Measurements from ENCODE around the gene PROSER1.
"Not testable (repeated sequence)": the region's sequence is repeated elsewhere in the genome, so short reads cannot be mapped to it uniquely, and the experiment has no call there.

The PROSER1 gene

DNA sequence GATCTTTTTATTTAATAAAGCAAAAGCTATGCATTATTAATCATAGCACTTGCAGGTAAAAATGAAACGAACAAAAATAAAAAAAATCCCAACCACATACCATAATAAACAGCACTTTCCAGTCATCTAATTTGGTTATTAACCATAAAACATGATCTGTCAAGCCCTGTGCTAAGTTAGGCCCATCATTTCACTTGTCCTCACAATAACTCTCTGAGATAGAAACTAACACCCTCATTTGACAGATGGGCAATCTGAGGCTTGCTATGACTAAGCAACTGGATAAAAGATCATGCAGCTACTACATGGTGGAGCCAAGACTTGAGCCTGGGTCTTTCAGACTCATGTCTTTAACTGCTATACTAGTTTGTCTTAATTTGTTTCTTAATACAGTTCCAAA lies 21.8 kb downstream of the PROSER1 start:
- H3K9ac ChIP-seq (ENCODE audit: low read depth, low read length, poor library complexity) = no peak overlapping the region
- no peak overlapping the region for H3K4me3 ChIP-seq (ENCODE audit: low read length in 2 of 2)
- no peak overlapping the region for H2BK5ac ChIP-seq (ENCODE audit: low read length)
- H2AFZ ChIP-seq (ENCODE audit: low read length) = no peak overlapping the region
- no peak overlapping the region for H2BK120ac ChIP-seq (ENCODE audit: low read depth, low read length)
- H3K9me3 ChIP-seq (replicated peaks in 1 of 2; ENCODE audit: control insufficient read depth in 2 of 2, insufficient read depth in 1 of 2, low read depth in 1 of 2, low read length in 2 of 2) = no peaks in the 10 kb centered on the region
- no peak overlapping the region for H2BK15ac ChIP-seq (ENCODE audit: low read length)
- no peak overlapping the region for H3K4ac ChIP-seq (ENCODE audit: low read length)
- H2AK5ac ChIP-seq (ENCODE audit: low read depth, low read length) = no peak overlapping the region
- DNase-seq (ENCODE audit: low spot score) = no peak
- peaks cover 0 to 1% of the 10 kb centered on the region in 2 donors for H3K4me1 ChIP-seq (ENCODE audit: control insufficient read depth in 2 of 2, insufficient read depth in 1 of 2, low read depth in 1 of 2, low read length in 2 of 2)
- no peak overlapping the region for H3K23ac ChIP-seq (ENCODE audit: low read depth, low read length, poor library complexity)
- no peak overlapping the region for H4K8ac ChIP-seq (ENCODE audit: low read depth, low read length)
- H3K79me1 ChIP-seq (ENCODE audit: low read depth, low read length) = no peaks in the 10 kb centered on the region
- no peak overlapping the region for H3K18ac ChIP-seq (ENCODE audit: low read length)
- no peak overlapping the region for H3K4me2 ChIP-seq (ENCODE audit: insufficient read depth, low read length, poor library complexity, severe bottlenecking)
- H3K14ac ChIP-seq (ENCODE audit: low read length) = no peak overlapping the region
- peaks cover 32 to 99% of the 10 kb centered on the region in 2 donors for H3K36me3 ChIP-seq (replicated peaks in 1 of 2; ENCODE audit: control insufficient read depth in 2 of 2, insufficient read depth in 2 of 2, low read length in 2 of 2)
- H2BK12ac ChIP-seq (ENCODE audit: low read length) = no peak overlapping the region
- H4K91ac ChIP-seq (ENCODE audit: low read depth, low read length, poor library complexity) = no peak overlapping the region
- WGBS, 2 donors (ENCODE audit: extremely low coverage in 2 of 2, insufficient read length in 2 of 2, insufficient replicate concordance in 1 of 2) = no CpG with 5 or more reads among the region's 1 CpG
- no peaks in the 10 kb centered on the region for H3K27me3 ChIP-seq (ENCODE audit: control insufficient read depth in 3 of 3, insufficient read depth in 3 of 3, low read depth in 1 of 3, low read length in 3 of 3)
- H3K27ac ChIP-seq (replicated peaks; ENCODE audit: low read length) = no peak overlapping the region

DNA sequence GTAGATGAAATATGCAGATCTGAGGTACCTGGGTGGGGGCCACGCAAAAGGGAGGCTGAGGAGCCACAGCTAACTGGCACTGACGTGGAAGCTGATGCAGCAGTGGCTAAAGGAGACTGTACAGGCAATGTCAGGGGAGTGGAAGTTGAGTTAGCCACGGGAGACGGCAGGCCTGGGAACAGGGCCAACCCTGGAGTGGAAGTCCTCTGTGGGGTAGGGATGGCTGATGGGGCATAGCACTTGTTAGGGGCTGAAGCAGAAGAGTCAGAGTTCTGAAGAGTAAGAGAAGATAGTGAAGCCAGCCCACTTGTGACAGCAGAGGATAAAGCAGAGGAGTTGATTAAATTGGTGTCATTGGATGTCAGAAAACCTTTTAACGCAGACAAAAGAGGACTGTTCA lies 24.4 kb downstream of the PROSER1 start:
- H2BK15ac ChIP-seq (ENCODE audit: low read length) = no peak overlapping the region
- no peak for DNase-seq (ENCODE audit: low spot score)
- H3K27me3 ChIP-seq (ENCODE audit: control insufficient read depth in 3 of 3, insufficient read depth in 3 of 3, low read depth in 1 of 3, low read length in 3 of 3) = no peaks in the 10 kb centered on the region
- H3K36me3 ChIP-seq (replicated peaks in 1 of 2; ENCODE audit: control insufficient read depth in 2 of 2, insufficient read depth in 2 of 2, low read length in 2 of 2) = peaks cover 30 to 100% of the 10 kb centered on the region in 2 donors
- no peak overlapping the region for H2AFZ ChIP-seq (ENCODE audit: low read length)
- no peak overlapping the region for H2AK5ac ChIP-seq (ENCODE audit: low read depth, low read length)
- H2BK12ac ChIP-seq (ENCODE audit: low read length) = no peak overlapping the region
- H4K91ac ChIP-seq (ENCODE audit: low read depth, low read length, poor library complexity) = no peak overlapping the region
- H3K4ac ChIP-seq (ENCODE audit: low read length) = no peak overlapping the region
- no peak overlapping the region for H3K9ac ChIP-seq (ENCODE audit: low read depth, low read length, poor library complexity)
- H2BK5ac ChIP-seq (ENCODE audit: low read length) = no peak overlapping the region
- H4K8ac ChIP-seq (ENCODE audit: low read depth, low read length) = no peak overlapping the region
- H3K4me1 ChIP-seq (ENCODE audit: control insufficient read depth in 2 of 2, insufficient read depth in 1 of 2, low read depth in 1 of 2, low read length in 2 of 2) = peaks cover 0 to 1% of the 10 kb centered on the region in 2 donors
- no peak overlapping the region for H3K4me2 ChIP-seq (ENCODE audit: insufficient read depth, low read length, poor library complexity, severe bottlenecking)
- no peak overlapping the region for H2BK120ac ChIP-seq (ENCODE audit: low read depth, low read length)
- no peak overlapping the region for H3K18ac ChIP-seq (ENCODE audit: low read length)
- H3K23ac ChIP-seq (ENCODE audit: low read depth, low read length, poor library complexity) = no peak overlapping the region
- H3K27ac ChIP-seq (replicated peaks; ENCODE audit: low read length) = no peak overlapping the region
- no peak overlapping the region for H3K14ac ChIP-seq (ENCODE audit: low read length)
- WGBS, 2 donors (ENCODE audit: extremely low coverage in 2 of 2, insufficient read length in 2 of 2, insufficient replicate concordance in 1 of 2) = no CpG with 5 or more reads among the region's 5 CpGs
- no peak overlapping the region for H3K4me3 ChIP-seq (ENCODE audit: low read length in 2 of 2)
- H3K9me3 ChIP-seq (replicated peaks in 1 of 2; ENCODE audit: control insufficient read depth in 2 of 2, insufficient read depth in 1 of 2, low read depth in 1 of 2, low read length in 2 of 2) = no peaks in the 10 kb centered on the region
- no peaks in the 10 kb centered on the region for H3K79me1 ChIP-seq (ENCODE audit: low read depth, low read length)

- H3K36me3 ChIP-seq (replicated peaks in 1 of 2; ENCODE audit: control insufficient read depth in 2 of 2, insufficient read depth in 2 of 2, low read length in 2 of 2) = peaks cover 28 to 100% of the 10 kb centered on the region in 2 donors
- no peak overlapping the region for H4K8ac ChIP-seq (ENCODE audit: low read depth, low read length)
- H3K4me2 ChIP-seq (ENCODE audit: insufficient read depth, low read length, poor library complexity, severe bottlenecking) = no peak overlapping the region
- H3K27me3 ChIP-seq (ENCODE audit: control insufficient read depth in 3 of 3, insufficient read depth in 3 of 3, low read depth in 1 of 3, low read length in 3 of 3) = no peaks in the 10 kb centered on the region
- no peak overlapping the region for H2BK120ac ChIP-seq (ENCODE audit: low read depth, low read length)
- H3K9ac ChIP-seq (ENCODE audit: low read depth, low read length, poor library complexity) = no peak overlapping the region
- H3K4ac ChIP-seq (ENCODE audit: low read length) = no peak overlapping the region
- no peak overlapping the region for H3K14ac ChIP-seq (ENCODE audit: low read length)
- no peak overlapping the region for H2BK15ac ChIP-seq (ENCODE audit: low read length)
- no peak overlapping the region for H2AFZ ChIP-seq (ENCODE audit: low read length)
- H3K23ac ChIP-seq (ENCODE audit: low read depth, low read length, poor library complexity) = no peak overlapping the region
- no peaks in the 10 kb centered on the region for H3K4me1 ChIP-seq (ENCODE audit: control insufficient read depth in 2 of 2, insufficient read depth in 1 of 2, low read depth in 1 of 2, low read length in 2 of 2)
- no peak overlapping the region for H3K18ac ChIP-seq (ENCODE audit: low read length)
- no peaks in the 10 kb centered on the region for H3K79me1 ChIP-seq (ENCODE audit: low read depth, low read length)
- no CpG with 5 or more reads among the region's 7 CpGs for WGBS, 2 donors (ENCODE audit: extremely low coverage in 2 of 2, insufficient read length in 2 of 2, insufficient replicate concordance in 1 of 2)
- no peak overlapping the region for H2BK5ac ChIP-seq (ENCODE audit: low read length)
- no peak overlapping the region for H2AK5ac ChIP-seq (ENCODE audit: low read depth, low read length)
- H3K4me3 ChIP-seq (ENCODE audit: low read length in 2 of 2) = no peak overlapping the region
- no peak overlapping the region for H2BK12ac ChIP-seq (ENCODE audit: low read length)
- DNase-seq (ENCODE audit: low spot score) = no peak
- H3K9me3 ChIP-seq (replicated peaks in 1 of 2; ENCODE audit: control insufficient read depth in 2 of 2, insufficient read depth in 1 of 2, low read depth in 1 of 2, low read length in 2 of 2) = no peaks in the 10 kb centered on the region
- H4K91ac ChIP-seq (ENCODE audit: low read depth, low read length, poor library complexity) = no peak overlapping the region
- H3K27ac ChIP-seq (replicated peaks; ENCODE audit: low read length) = no peak overlapping the region
These were observed 25.3 kb downstream of the PROSER1 start for GRCh38 chr13:39012608-39013007.

DNA sequence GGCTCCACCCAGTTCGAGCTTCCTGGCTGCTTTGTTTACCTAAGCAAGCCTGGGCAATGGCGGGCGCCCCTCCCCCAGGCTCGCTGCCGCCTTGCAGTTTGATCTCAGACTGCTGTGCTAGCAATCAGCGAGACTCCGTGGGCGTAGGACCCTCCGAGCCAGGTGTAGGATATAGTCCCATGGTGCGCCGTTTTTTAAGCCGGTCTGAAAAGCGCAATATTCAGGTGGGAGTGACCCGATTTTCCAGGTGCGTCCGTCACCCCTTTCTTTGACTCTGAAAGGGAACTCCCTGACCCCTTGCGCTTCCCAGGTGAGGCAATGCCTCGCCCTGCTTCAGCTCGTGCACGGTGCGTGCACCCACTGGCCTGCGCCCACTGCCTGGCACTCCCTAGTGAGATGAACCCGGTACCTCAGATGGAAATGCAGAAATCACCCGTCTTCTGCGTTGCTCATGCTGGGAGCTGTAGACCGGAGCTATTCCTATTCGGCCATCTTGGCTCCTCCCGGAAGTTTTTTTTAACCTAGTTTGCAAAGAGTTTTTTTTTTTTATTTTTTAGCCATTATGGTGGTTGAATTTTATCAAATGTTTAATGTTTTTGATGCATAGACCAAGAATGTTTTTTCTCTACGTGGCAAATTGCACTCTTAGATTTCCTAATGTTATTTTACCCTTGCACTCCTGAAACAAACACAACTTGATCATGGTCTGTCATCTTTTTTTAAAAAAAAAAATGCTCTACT lies 31.3 kb downstream of the PROSER1 start:
- H2BK15ac ChIP-seq (ENCODE audit: low read length); H3K79me1 ChIP-seq (ENCODE audit: low read depth, low read length); H3K4me3 ChIP-seq (ENCODE audit: low read length in 2 of 2); H3K9me3 ChIP-seq (replicated peaks in 1 of 2; ENCODE audit: control insufficient read depth in 2 of 2, insufficient read depth in 1 of 2, low read depth in 1 of 2, low read length in 2 of 2); H4K8ac ChIP-seq (ENCODE audit: low read depth, low read length); H3K4me2 ChIP-seq (ENCODE audit: insufficient read depth, low read length, poor library complexity, severe bottlenecking); H2BK12ac ChIP-seq (ENCODE audit: low read length); H2BK5ac ChIP-seq (ENCODE audit: low read length); H3K27me3 ChIP-seq (ENCODE audit: control insufficient read depth in 3 of 3, insufficient read depth in 3 of 3, low read depth in 1 of 3, low read length in 3 of 3); H3K9ac ChIP-seq (ENCODE audit: low read depth, low read length, poor library complexity); H2AK5ac ChIP-seq (ENCODE audit: low read depth, low read length); H3K14ac ChIP-seq (ENCODE audit: low read length); H2BK120ac ChIP-seq (ENCODE audit: low read depth, low read length); H3K27ac ChIP-seq (replicated peaks; ENCODE audit: low read length); H3K23ac ChIP-seq (ENCODE audit: low read depth, low read length, poor library complexity); DNase-seq (ENCODE audit: low spot score); H3K4me1 ChIP-seq (ENCODE audit: control insufficient read depth in 2 of 2, insufficient read depth in 1 of 2, low read depth in 1 of 2, low read length in 2 of 2); H3K4ac ChIP-seq (ENCODE audit: low read length); H4K91ac ChIP-seq (ENCODE audit: low read depth, low read length, poor library complexity); H2AFZ ChIP-seq (ENCODE audit: low read length); H3K18ac ChIP-seq (ENCODE audit: low read length): not testable (repeated sequence)
- peaks cover 5 to 44% of the 10 kb centered on the region in 2 donors for H3K36me3 ChIP-seq (replicated peaks in 1 of 2; ENCODE audit: control insufficient read depth in 2 of 2, insufficient read depth in 2 of 2, low read length in 2 of 2)
- WGBS, 2 donors (ENCODE audit: extremely low coverage in 2 of 2, insufficient read length in 2 of 2, insufficient replicate concordance in 1 of 2) = no CpG with 5 or more reads among the region's 29 CpGs

Measured in neuronal stem cell (in vitro differentiated cells).